Measurements from ENCODE around the gene G3BP2. TPM values are rescaled to one million over a fixed set of nuclear protein-coding genes. Genes with fewer than 3 reads are reported as not detected.

The G3BP2 gene
- total and polyA plus RNA-seq, 2 experiments from 2014 or later: 103 to 411 TPM

DNA sequence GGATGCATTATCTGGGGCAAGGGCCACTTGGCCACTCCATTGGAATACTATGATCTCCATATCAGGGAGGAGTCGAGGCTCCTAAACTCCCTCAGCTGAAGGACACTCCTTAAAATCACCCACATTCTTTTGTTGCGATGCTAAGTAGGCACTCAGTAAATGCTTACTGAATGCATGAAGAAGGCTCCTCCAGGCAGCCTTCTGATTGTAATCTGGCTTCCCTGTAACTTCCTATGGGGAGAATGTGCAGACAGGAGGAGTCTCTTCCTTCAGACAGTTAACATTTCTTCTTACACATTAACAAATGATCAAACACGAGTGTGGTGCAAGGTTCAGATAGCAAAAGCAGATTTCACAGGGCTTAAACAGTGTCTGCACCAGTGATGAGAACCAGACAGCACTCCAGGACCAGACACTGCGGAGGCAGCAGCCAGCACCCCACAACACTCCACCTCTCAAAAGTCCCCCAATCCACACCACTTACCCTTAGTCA lies 29.8 kb upstream of the G3BP2 start:
- no peak overlapping the region for H2AFZ ChIP-seq
- ATAC-seq: peak; percentile 4; the same call in 2 of the 3 replicates
- Mint-ChIP-seq H3K9me3 (no peaks in the 10 kb centered on the region), H3K27me3 (ENCODE audit: insufficient read depth, low read depth, poor library complexity) (peaks cover 19% of the 10 kb centered on the region), H3K36me3 (ENCODE audit: low read depth) (peaks cover 30% of the 10 kb centered on the region), H3K4me3 (no peak overlapping the region; the same call in 2 of the 3 replicates), H3K27ac (peak overlapping the region; percentile 95), H3K4me1 (peaks cover 57% of the 10 kb centered on the region)
- peaks cover 6% of the 10 kb centered on the region; the same call in 1 of the 2 replicates for H3K36me3 ChIP-seq (ENCODE audit: insufficient read depth)
- H3F3A ChIP-seq (replicated peaks; ENCODE audit: low read depth): 0 out of 2 replicates have a peak, but pooled peaks cover 10% of the 10 kb centered on the region
- H4K20me1 ChIP-seq (replicated peaks; ENCODE audit: insufficient read depth): no peaks in the 10 kb centered on the region; the same call in 1 of the 2 replicates
- peak overlapping the region; percentile 96 for H3K27ac ChIP-seq (ENCODE audit: low read depth)
- peak; percentile 62 for DNase-seq (ENCODE audit: low spot score)
- no peak for TF ChIP-seq EZH2phosphoT487 (IDR thresholded peaks at IDR 0.05; ENCODE audit: unreplicated experiment)
- no peak for TF ChIP-seq NANOG (IDR thresholded peaks at IDR 0.05; ENCODE audit: borderline replicate concordance)
- TF ChIP-seq, protein P1, sequence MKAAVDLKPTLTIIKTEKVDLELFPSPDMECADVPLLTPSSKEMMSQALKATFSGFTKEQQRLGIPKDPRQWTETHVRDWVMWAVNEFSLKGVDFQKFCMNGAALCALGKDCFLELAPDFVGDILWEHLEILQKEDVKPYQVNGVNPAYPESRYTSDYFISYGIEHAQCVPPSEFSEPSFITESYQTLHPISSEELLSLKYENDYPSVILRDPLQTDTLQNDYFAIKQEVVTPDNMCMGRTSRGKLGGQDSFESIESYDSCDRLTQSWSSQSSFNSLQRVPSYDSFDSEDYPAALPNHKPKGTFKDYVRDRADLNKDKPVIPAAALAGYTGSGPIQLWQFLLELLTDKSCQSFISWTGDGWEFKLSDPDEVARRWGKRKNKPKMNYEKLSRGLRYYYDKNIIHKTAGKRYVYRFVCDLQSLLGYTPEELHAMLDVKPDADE (IDR thresholded peaks at IDR 0.05): no peak
- TF ChIP-seq ZNF114 (CRISPR knock-in tag; IDR thresholded peaks at IDR 0.05): no peak
- no peak for TF ChIP-seq CREB1 (CRISPR knock-in tag; IDR thresholded peaks at IDR 0.05; ENCODE audit: low read depth)
- no peak for TF ChIP-seq JUNB (IDR thresholded peaks at IDR 0.05; ENCODE audit: unreplicated experiment)
- TF ChIP-seq EZH2 (IDR thresholded peaks at IDR 0.05; ENCODE audit: low read depth, unreplicated experiment): no peak
- TF ChIP-seq, protein P2, sequence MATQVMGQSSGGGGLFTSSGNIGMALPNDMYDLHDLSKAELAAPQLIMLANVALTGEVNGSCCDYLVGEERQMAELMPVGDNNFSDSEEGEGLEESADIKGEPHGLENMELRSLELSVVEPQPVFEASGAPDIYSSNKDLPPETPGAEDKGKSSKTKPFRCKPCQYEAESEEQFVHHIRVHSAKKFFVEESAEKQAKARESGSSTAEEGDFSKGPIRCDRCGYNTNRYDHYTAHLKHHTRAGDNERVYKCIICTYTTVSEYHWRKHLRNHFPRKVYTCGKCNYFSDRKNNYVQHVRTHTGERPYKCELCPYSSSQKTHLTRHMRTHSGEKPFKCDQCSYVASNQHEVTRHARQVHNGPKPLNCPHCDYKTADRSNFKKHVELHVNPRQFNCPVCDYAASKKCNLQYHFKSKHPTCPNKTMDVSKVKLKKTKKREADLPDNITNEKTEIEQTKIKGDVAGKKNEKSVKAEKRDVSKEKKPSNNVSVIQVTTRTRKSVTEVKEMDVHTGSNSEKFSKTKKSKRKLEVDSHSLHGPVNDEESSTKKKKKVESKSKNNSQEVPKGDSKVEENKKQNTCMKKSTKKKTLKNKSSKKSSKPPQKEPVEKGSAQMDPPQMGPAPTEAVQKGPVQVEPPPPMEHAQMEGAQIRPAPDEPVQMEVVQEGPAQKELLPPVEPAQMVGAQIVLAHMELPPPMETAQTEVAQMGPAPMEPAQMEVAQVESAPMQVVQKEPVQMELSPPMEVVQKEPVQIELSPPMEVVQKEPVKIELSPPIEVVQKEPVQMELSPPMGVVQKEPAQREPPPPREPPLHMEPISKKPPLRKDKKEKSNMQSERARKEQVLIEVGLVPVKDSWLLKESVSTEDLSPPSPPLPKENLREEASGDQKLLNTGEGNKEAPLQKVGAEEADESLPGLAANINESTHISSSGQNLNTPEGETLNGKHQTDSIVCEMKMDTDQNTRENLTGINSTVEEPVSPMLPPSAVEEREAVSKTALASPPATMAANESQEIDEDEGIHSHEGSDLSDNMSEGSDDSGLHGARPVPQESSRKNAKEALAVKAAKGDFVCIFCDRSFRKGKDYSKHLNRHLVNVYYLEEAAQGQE (IDR thresholded peaks at IDR 0.05; ENCODE audit: unreplicated experiment): no peak
- TF ChIP-seq ZNF331 (CRISPR knock-in tag; IDR thresholded peaks at IDR 0.05; ENCODE audit: low read depth): no peak
- TF ChIP-seq, protein P3, sequence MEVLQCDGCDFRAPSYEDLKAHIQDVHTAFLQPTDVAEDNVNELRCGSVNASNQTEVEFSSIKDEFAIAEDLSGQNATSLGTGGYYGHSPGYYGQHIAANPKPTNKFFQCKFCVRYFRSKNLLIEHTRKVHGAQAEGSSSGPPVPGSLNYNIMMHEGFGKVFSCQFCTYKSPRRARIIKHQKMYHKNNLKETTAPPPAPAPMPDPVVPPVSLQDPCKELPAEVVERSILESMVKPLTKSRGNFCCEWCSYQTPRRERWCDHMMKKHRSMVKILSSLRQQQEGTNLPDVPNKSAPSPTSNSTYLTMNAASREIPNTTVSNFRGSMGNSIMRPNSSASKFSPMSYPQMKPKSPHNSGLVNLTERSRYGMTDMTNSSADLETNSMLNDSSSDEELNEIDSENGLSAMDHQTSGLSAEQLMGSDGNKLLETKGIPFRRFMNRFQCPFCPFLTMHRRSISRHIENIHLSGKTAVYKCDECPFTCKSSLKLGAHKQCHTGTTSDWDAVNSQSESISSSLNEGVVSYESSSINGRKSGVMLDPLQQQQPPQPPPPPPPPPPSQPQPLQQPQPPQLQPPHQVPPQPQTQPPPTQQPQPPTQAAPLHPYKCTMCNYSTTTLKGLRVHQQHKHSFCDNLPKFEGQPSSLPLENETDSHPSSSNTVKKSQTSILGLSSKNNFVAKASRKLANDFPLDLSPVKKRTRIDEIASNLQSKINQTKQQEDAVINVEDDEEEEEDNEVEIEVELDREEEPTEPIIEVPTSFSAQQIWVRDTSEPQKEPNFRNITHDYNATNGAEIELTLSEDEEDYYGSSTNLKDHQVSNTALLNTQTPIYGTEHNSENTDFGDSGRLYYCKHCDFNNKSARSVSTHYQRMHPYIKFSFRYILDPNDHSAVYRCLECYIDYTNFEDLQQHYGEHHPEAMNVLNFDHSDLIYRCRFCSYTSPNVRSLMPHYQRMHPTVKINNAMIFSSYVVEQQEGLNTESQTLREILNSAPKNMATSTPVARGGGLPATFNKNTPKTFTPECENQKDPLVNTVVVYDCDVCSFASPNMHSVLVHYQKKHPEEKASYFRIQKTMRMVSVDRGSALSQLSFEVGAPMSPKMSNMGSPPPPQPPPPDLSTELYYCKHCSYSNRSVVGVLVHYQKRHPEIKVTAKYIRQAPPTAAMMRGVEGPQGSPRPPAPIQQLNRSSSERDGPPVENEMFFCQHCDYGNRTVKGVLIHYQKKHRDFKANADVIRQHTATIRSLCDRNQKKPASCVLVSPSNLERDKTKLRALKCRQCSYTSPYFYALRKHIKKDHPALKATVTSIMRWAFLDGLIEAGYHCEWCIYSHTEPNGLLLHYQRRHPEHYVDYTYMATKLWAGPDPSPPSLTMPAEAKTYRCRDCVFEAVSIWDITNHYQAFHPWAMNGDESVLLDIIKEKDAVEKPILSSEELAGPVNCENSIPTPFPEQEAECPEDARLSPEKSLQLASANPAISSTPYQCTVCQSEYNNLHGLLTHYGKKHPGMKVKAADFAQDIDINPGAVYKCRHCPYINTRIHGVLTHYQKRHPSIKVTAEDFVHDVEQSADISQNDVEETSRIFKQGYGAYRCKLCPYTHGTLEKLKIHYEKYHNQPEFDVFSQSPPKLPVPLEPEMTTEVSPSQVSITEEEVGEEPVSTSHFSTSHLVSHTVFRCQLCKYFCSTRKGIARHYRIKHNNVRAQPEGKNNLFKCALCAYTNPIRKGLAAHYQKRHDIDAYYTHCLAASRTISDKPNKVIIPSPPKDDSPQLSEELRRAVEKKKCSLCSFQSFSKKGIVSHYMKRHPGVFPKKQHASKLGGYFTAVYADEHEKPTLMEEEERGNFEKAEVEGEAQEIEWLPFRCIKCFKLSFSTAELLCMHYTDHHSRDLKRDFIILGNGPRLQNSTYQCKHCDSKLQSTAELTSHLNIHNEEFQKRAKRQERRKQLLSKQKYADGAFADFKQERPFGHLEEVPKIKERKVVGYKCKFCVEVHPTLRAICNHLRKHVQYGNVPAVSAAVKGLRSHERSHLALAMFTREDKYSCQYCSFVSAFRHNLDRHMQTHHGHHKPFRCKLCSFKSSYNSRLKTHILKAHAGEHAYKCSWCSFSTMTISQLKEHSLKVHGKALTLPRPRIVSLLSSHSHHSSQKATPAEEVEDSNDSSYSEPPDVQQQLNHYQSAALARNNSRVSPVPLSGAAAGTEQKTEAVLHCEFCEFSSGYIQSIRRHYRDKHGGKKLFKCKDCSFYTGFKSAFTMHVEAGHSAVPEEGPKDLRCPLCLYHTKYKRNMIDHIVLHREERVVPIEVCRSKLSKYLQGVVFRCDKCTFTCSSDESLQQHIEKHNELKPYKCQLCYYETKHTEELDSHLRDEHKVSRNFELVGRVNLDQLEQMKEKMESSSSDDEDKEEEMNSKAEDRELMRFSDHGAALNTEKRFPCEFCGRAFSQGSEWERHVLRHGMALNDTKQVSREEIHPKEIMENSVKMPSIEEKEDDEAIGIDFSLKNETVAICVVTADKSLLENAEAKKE (CRISPR knock-in tag; IDR thresholded peaks at IDR 0.05): no peak
- TF ChIP-seq POLR2AphosphoS5 (IDR thresholded peaks at IDR 0.05; ENCODE audit: low read depth): no peak
- TF ChIP-seq, protein P4, sequence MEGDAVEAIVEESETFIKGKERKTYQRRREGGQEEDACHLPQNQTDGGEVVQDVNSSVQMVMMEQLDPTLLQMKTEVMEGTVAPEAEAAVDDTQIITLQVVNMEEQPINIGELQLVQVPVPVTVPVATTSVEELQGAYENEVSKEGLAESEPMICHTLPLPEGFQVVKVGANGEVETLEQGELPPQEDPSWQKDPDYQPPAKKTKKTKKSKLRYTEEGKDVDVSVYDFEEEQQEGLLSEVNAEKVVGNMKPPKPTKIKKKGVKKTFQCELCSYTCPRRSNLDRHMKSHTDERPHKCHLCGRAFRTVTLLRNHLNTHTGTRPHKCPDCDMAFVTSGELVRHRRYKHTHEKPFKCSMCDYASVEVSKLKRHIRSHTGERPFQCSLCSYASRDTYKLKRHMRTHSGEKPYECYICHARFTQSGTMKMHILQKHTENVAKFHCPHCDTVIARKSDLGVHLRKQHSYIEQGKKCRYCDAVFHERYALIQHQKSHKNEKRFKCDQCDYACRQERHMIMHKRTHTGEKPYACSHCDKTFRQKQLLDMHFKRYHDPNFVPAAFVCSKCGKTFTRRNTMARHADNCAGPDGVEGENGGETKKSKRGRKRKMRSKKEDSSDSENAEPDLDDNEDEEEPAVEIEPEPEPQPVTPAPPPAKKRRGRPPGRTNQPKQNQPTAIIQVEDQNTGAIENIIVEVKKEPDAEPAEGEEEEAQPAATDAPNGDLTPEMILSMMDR (conservative IDR thresholded peaks at IDR 0.05; ENCODE audit: low read depth in 2 of 2): no peak
- peaks cover 61% of the 10 kb centered on the region for H3K4me1 ChIP-seq (ENCODE audit: insufficient read depth)
- no peaks in the 10 kb centered on the region for H3K27me3 ChIP-seq (ENCODE audit: insufficient read depth)
- no peaks in the 10 kb centered on the region for H3K9me2 ChIP-seq (ENCODE audit: insufficient read depth)
- peaks cover 75% of the 10 kb centered on the region for H3K79me2 ChIP-seq (replicated peaks; ENCODE audit: insufficient read depth)
- H3K4me3 ChIP-seq: no peak overlapping the region; the same call in 1 of the 2 replicates
- H3K4me2 ChIP-seq: peak overlapping the region; percentile 70
